K562 (cell line): ENCODE data around the gene ZNF839. TPM values are rescaled to one million over a fixed set of nuclear protein-coding genes. Genes with fewer than 3 reads are reported as not detected.

ENCODE experiments used
- ARID4B ChIP-seq: sonication (generic); formaldehyde crosslinking; IDR thresholded peaks from 2 replicates; pipeline ENCODE4 v1.8.0; 2022; ENCODE audit warnings: mild to moderate bottlenecking, missing genetic modification reagents
- CREB1 ChIP-seq, 2 experiments: sonication (generic) in 1 of 2; formaldehyde crosslinking in 1 of 2; IDR thresholded peaks; 2 replicates each; pipeline versions ENCODE4 v1.6.1 to v1.8.0; 2012 to 2022; ENCODE audit warnings: inconsistent platforms in 1 of 2, mild to moderate bottlenecking in 1 of 2, missing genetic modification reagents in 1 of 2, moderate library complexity in 1 of 2
- CXXC5 ChIP-seq: fragments of 250-450 bp; sonication (Bioruptor Pico); IDR thresholded peaks from 2 replicates; pipeline ENCODE4 v1.8.0; 2022; ENCODE audit warnings: inconsistent platforms, mild to moderate bottlenecking, moderate library complexity
- ETS1 ChIP-seq: conservative IDR thresholded peaks from 2 replicates; pipeline ENCODE4 v1.6.1; 2011; ENCODE audit warnings: low read depth, mild to moderate bottlenecking, low read length; ENCODE audit not compliant: control insufficient read depth
- MTA3 ChIP-seq: fragments of 450-650 bp; formaldehyde crosslinking; IDR thresholded peaks from 2 replicates; pipeline ENCODE4 v1.6.1; 2017; ENCODE audit warnings: mild to moderate bottlenecking, borderline replicate concordance
- NCOA6 ChIP-seq: fragments of 450-650 bp; IDR thresholded peaks from 2 replicates; pipeline ENCODE4 v1.6.1; 2017; ENCODE audit warnings: mild to moderate bottlenecking
- NRF1 ChIP-seq, 2 experiments: fragments of 450-650 bp; IDR thresholded peaks in 1 of 2; conservative IDR thresholded peaks in 1 of 2; 2 replicates each; pipeline ENCODE4 v1.6.1; 2014; ENCODE audit warnings: mild to moderate bottlenecking in 2 of 2
- POLR2G ChIP-seq: fragments of 200-400 bp; formaldehyde crosslinking; IDR thresholded peaks from 2 replicates; pipeline ENCODE4 v1.6.1; 2017; ENCODE audit warnings: low read depth, mild to moderate bottlenecking, antibody characterized with exemption, low read length, moderate library complexity
- SRF ChIP-seq, 2 experiments: fragments of 250-450, 450-650 bp in 1 of 2; sonication (Bioruptor Pico) in 1 of 2; sonication (generic) in 1 of 2; formaldehyde crosslinking; IDR thresholded peaks; 2 replicates each; pipeline versions ENCODE4 v1.5.0 to v1.5.1; 2020 to 2022; ENCODE audit warnings: mild to moderate bottlenecking in 1 of 2, missing genetic modification reagents in 1 of 2
- TFAP4 ChIP-seq: sonication (generic); formaldehyde crosslinking; IDR thresholded peaks from 2 replicates; pipeline ENCODE4 v1.8.0; 2022; ENCODE audit warnings: missing genetic modification reagents, mild to moderate bottlenecking, moderate library complexity, borderline replicate concordance
- ZNF609 ChIP-seq: sonication (generic); formaldehyde crosslinking; IDR thresholded peaks from 2 replicates; pipeline ENCODE4 v1.8.1; 2023; ENCODE audit warnings: missing genetic modification reagents, mild to moderate bottlenecking, borderline replicate concordance
- polyA plus RNA-seq, 8 experiments: library from polyadenylated mRNA; depleted of rRNA in 4 of 8; stranded (reverse) in 5 of 8; unstranded in 3 of 8; fragments of >200 nt; fragmentation: Nextera tagmentation in 2 of 8; fragmentation: Illumina TruSeq in 1 of 8; extraction: Ambion mirVana in 2 of 8; extraction: Trizol in 1 of 8; gene quantifications; 2 replicates each; pipeline versions ENCODE4 v1.2.1 to v1.2.3, GENCODE V29; 2011 to 2014; ENCODE audit warnings: inconsistent platforms in 1 of 8, missing spikeins in 1 of 8
- total RNA-seq, 7 experiments: library from RNA; depleted of rRNA in 6 of 7; stranded (reverse); fragments of >200 nt in 6 of 7; fragmentation: Illumina TruSeq in 2 of 7; extraction: Trizol in 2 of 7; gene quantifications; 2 replicates each; pipeline versions ENCODE4 v1.2.1 to v1.2.3, GENCODE V29; 2011 to 2021; ENCODE audit warnings: low replicate concordance in 1 of 7

Gene ZNF839
- total and polyA plus RNA-seq, 9 of the 15 experiments (the other 6 are each of a cell fraction or from before 2014, with no cell fraction given) = 0.42 to 8.4 (median 5.7) TPM

- TF ChIP-seq ZNF609 (CRISPR knock-in tag) (no peak), POLR2G (peak; percentile 57), NCOA6 (peak; percentile 54; the same call in 1 of the 2 replicates), ARID4B (CRISPR knock-in tag) (0 out of 2 replicates have a peak, but pooled peaks have one; percentile 33), TFAP4 (CRISPR knock-in tag) (peak; percentile 81), CXXC5 (peak; percentile 29; the same call in 1 of the 2 replicates), ETS1 (0 out of 2 replicates have a peak, but pooled peaks have one; percentile 19), MTA3 (peak; percentile 74; the same call in 1 of the 2 replicates), SRF (CRISPR knock-in tag; IDR thresholded peaks at IDR 0.05) (peak in 1 of 2 experiments; percentile 46; a peak in 1 of 4 replicates), CREB1 (IDR thresholded peaks at IDR 0.05) (0 out of 2 replicates have a peak, but pooled peaks have one; percentile 32), CREB1 (CRISPR knock-in tag; IDR thresholded peaks at IDR 0.05) (peak; percentile 62; the same call in 1 of the 2 replicates), NRF1 (conservative IDR thresholded peaks at IDR 0.05 in 1 of 2, IDR thresholded peaks at IDR 0.05 in 1 of 2) (0 out of 4 replicates have a peak, but pooled peaks of 1 of the 2 experiments have one; percentile 27)
Observed at GRCh38 chr14:102314242-102315011, 5.1 kb upstream of the ZNF839 start (continued).
